IMR-90 (cell line): ENCODE data around the gene SPPL2B. TPM values are rescaled to one million over a fixed set of nuclear protein-coding genes. Genes with fewer than 3 reads are reported as not detected.

Source experiments
- ATAC-seq: fragments of 200-7000 bp; cut with Tn5 transposase; 2 replicates; pipeline ENCODE4 v1.9.1; 2020; ENCODE audit warnings: low read depth, mild to moderate bottlenecking, moderate library complexity
- BruUV-seq: library from RNA; stranded (reverse); fragments of 400-500 nt; replicated peaks from 2 replicates; lab custom pipeline; 2021; lab: Mats Ljungman, UMichigan
- CTCF ChIA-PET: fragments of 300-600 bp; formaldehyde crosslinking; extraction: SDS; loops from one replicate; lab custom pipeline; 2021; ENCODE audit warnings: antibody characterized with exemption; lab: Yijun Ruan, JAX
- POLR2A ChIA-PET: fragments of 300-600 bp; sonication (Branson Sonifier 250); formaldehyde crosslinking; loops from one replicate; lab custom pipeline; 2022; ENCODE audit warnings: antibody characterized with exemption; ENCODE audit not compliant: unreplicated experiment; lab: Charles Lee
- DNase-seq: peaks from one replicate; pipeline ENCODE4 v3.0.0; 2013
- H2AFZ ChIP-seq: replicated peaks from 2 replicates; pipeline ENCODE3; 2013; ENCODE audit warnings: low read length, mild to moderate bottlenecking; ENCODE audit not compliant: poor library complexity
- H2AK5ac ChIP-seq: 2 replicates; pipeline ENCODE4 v1.6.1; 2013; ENCODE audit warnings: low read depth, low read length, inconsistent platforms
- H2AK9ac ChIP-seq: replicated peaks from 2 replicates; pipeline ENCODE3; 2013; ENCODE audit warnings: mild to moderate bottlenecking, low read depth, low read length, moderate library complexity; ENCODE audit not compliant: poor library complexity
- H2BK120ac ChIP-seq: 2 replicates; pipeline ENCODE4 v1.6.1; 2013; ENCODE audit warnings: low read depth, low read length, inconsistent platforms
- H2BK15ac ChIP-seq: 3 replicates; pipeline ENCODE4 v1.6.1; 2013; ENCODE audit warnings: low read depth, low read length, inconsistent platforms
- H2BK20ac ChIP-seq: 2 replicates; pipeline ENCODE4 v1.6.1; 2013; ENCODE audit warnings: low read depth, mild to moderate bottlenecking, inconsistent platforms, low read length, moderate library complexity
- H2BK5ac ChIP-seq: 2 replicates; pipeline ENCODE4 v1.6.1; 2013; ENCODE audit warnings: mild to moderate bottlenecking, low read depth, low read length, inconsistent platforms; ENCODE audit not compliant: poor library complexity, severe bottlenecking
- H3K14ac ChIP-seq: replicated peaks from 2 replicates; pipeline ENCODE4 v1.6.1; 2013; ENCODE audit warnings: low read depth, low read length, inconsistent platforms
- H3K18ac ChIP-seq: 2 replicates; pipeline ENCODE4 v1.6.1; 2013; ENCODE audit warnings: low read depth, low read length, control low read depth
- H3K23ac ChIP-seq: 2 replicates; pipeline ENCODE4 v1.6.1; 2013; ENCODE audit warnings: low read depth, low read length, inconsistent platforms
- H3K27ac ChIP-seq: 2 replicates; pipeline ENCODE4 v1.5.1; 2013; ENCODE audit warnings: mild to moderate bottlenecking, control low read depth, low read length; ENCODE audit not compliant: insufficient read depth
- H3K27me3 ChIP-seq: 2 replicates; pipeline ENCODE4 v1.6.1; 2013; ENCODE audit warnings: low read length; ENCODE audit not compliant: control insufficient read depth, insufficient read depth
- H3K36me3 ChIP-seq: 2 replicates; pipeline ENCODE4 v1.6.1; 2013; ENCODE audit warnings: low read length, mixed read lengths; ENCODE audit not compliant: control insufficient read depth, insufficient read depth
- H3K4ac ChIP-seq: 2 replicates; pipeline ENCODE4 v1.6.1; 2013; ENCODE audit warnings: low read depth, low read length, inconsistent platforms
- H3K4me1 ChIP-seq: 2 replicates; pipeline ENCODE4 v1.6.1; 2013; ENCODE audit warnings: low read length, mixed read lengths; ENCODE audit not compliant: control insufficient read depth, insufficient read depth
- H3K4me2 ChIP-seq: 2 replicates; pipeline ENCODE4 v1.6.1; 2013; ENCODE audit warnings: low read depth, mild to moderate bottlenecking, control low read depth, low read length, moderate library complexity
- H3K4me3 ChIP-seq: 2 replicates; pipeline ENCODE4 v1.5.1; 2013; ENCODE audit warnings: low read depth, mild to moderate bottlenecking, control low read depth, low read length, moderate library complexity; ENCODE audit not compliant: insufficient read depth
- H3K56ac ChIP-seq: 2 replicates; pipeline ENCODE4 v1.6.1; 2013; ENCODE audit warnings: low read length, inconsistent platforms; ENCODE audit not compliant: insufficient read depth; ENCODE audit errors: extremely low read depth
- H3K79me1 ChIP-seq, 2 experiments: 2 replicates each; pipeline ENCODE4 v1.6.1; 2013; ENCODE audit warnings: low read length in 2 of 2, inconsistent platforms in 1 of 2, low read depth in 1 of 2
- H3K9ac ChIP-seq: 2 replicates; pipeline ENCODE4 v1.6.1; 2013; ENCODE audit warnings: low read depth, low read length, control low read depth
- H3K9me1 ChIP-seq: 2 replicates; pipeline ENCODE4 v1.6.1; 2013; ENCODE audit warnings: low read length, inconsistent platforms; ENCODE audit not compliant: insufficient read depth
- H3K9me3 ChIP-seq: 2 replicates; pipeline ENCODE4 v1.6.1; 2013; ENCODE audit warnings: low read length; ENCODE audit not compliant: control insufficient read depth, insufficient read depth
- H4K20me1 ChIP-seq: 2 replicates; pipeline ENCODE4 v1.6.1; 2013; ENCODE audit warnings: low read length, inconsistent platforms; ENCODE audit not compliant: insufficient read depth
- H4K5ac ChIP-seq: 2 replicates; pipeline ENCODE4 v1.6.1; 2013; ENCODE audit warnings: mild to moderate bottlenecking, low read depth, low read length, control low read depth
- H4K8ac ChIP-seq, 2 experiments: 2 replicates each; pipeline ENCODE4 v1.6.1; 2013; ENCODE audit warnings: low read depth in 2 of 2, low read length in 2 of 2, control low read depth in 1 of 2, inconsistent platforms in 1 of 2
- H4K91ac ChIP-seq: 2 replicates; pipeline ENCODE4 v1.6.1; 2013; ENCODE audit warnings: low read depth, low read length, inconsistent platforms; ENCODE audit not compliant: insufficient read depth
- BHLHE40 ChIP-seq: fragments of 150-350 bp; IDR thresholded peaks from 2 replicates; pipeline ENCODE4 v1.6.1; 2016; ENCODE audit warnings: mild to moderate bottlenecking, low read depth, low read length
- ELK1 ChIP-seq: fragments of 150-350 bp; IDR thresholded peaks from 2 replicates; pipeline ENCODE4 v1.6.1; 2016; ENCODE audit warnings: low read depth, mild to moderate bottlenecking, low read length, moderate library complexity, borderline replicate concordance
- FOS ChIP-seq: fragments of 150-350 bp; IDR thresholded peaks from 2 replicates; pipeline ENCODE4 v1.6.1; 2016; ENCODE audit warnings: low read depth, low read length
- NFE2L2 ChIP-seq: fragments of 150-350 bp; IDR thresholded peaks from 2 replicates; pipeline ENCODE4 v1.6.1; 2016; ENCODE audit warnings: low read depth, mild to moderate bottlenecking, low read length
- POLR2A ChIP-seq: IDR thresholded peaks from 2 replicates; pipeline ENCODE4 v1.6.1; 2012; ENCODE audit warnings: mild to moderate bottlenecking, low read depth, low read length
- RFX5 ChIP-seq: IDR thresholded peaks from 2 replicates; pipeline ENCODE4 v1.8.0; 2012; ENCODE audit warnings: low read depth, mild to moderate bottlenecking, low read length, moderate library complexity
- WGBS, 2 experiments: methylation state at CpG; one replicate each; pipeline versions ENCODE4 v1.1.5 to v1.1.7; 2013; ENCODE audit warnings: missing lambda C conversion rate in 2 of 2; ENCODE audit not compliant: insufficient read length in 1 of 2; ENCODE audit errors: extremely low coverage in 2 of 2; 5-methylcytosine and 5-hydroxymethylcytosine counted together
- dilution Hi-C: fragments of 300-500 bp; cut with HindIII; formaldehyde crosslinking; loops from one replicate; pipeline ENCODE4 v1.14.3; 2018; ENCODE audit warnings: low sequenced_read_pairs; ENCODE audit not compliant: unreplicated experiment
- in situ Hi-C: fragments of 300-500 bp; cut with MboI; formaldehyde crosslinking; loops from 3 replicates; pipeline ENCODE4 v1.14.3; 2019; ENCODE audit warnings: low sequenced_read_pairs, inconsistent platforms, mixed read lengths
- intact Hi-C: fragments of 100-400 bp; cut with micrococcal nuclease; formaldehyde crosslinking; loops from 2 replicates; pipeline ENCODE4 v1.10.0; 2022
- polyA plus RNA-seq, 3 experiments: library from polyadenylated mRNA; depleted of rRNA; stranded (reverse); fragments of >200 nt; gene quantifications; 2 replicates each; pipeline ENCODE4 v1.2.3, GENCODE V29; 2012; ENCODE audit warnings: low replicate concordance in 1 of 3
- total RNA-seq: library from RNA; depleted of rRNA; stranded (reverse); fragments of >200 nt; gene quantifications from 2 replicates; pipeline ENCODE4 v1.2.3, GENCODE V29; 2012
- TF ChIP-seq, protein P1 (sequence below): conservative IDR thresholded peaks from 2 replicates; pipeline ENCODE4 v1.5.1; 2012; ENCODE audit warnings: mild to moderate bottlenecking, low read depth, low read length, improper control_type of control experiment

Gene SPPL2B
- total and polyA plus RNA-seq, 2 of the 4 experiments (the other 2 are of a cell fraction) = 3.4 to 45.7 TPM

DNA sequence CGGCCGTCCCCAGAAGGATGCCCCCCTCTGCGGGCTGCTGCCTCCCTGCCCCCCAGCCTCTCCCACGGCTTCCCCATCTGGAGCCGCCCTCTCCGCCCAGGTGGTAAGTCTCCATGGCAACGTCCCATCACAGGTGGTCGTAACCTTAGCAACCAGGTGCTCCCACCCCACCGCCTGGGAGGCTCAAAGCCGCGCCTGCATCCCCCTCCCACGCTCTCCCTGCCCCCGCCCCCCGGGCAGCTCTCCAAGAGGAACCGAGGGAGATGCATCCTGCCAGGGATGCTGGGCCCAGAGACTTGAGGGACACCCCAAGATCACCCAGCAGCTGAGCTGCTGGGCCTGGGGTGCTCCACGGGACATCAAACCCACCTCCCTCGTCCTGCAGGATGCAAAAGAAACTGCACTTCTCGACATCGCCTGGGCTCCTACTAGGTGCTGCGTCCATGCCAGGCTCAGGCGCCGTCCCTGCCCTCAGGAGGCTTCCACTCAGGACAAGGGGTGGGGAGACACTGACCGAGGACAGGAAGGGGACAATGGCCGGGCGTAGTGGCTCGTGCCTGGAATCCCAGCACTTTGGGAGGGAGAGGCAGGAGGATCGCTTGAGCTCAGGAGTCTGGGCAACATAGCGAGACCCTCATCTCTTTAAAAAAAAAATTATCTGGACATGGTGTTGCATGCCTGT is 15.5 kb upstream of the SPPL2B start:
- no TSS peak for BruUV-seq
- in situ Hi-C loops (loop anchor here (10.0 kb wide), 1 partner anchor 158 kb away; the partner anchor contains the start of gene AP3D1), intact Hi-C loops (no loop called here), dilution Hi-C loops (no loop called here)
- peaks cover 18% of the 10 kb centered on the region for H3K27me3 ChIP-seq
- no peak overlapping the region for H4K8ac ChIP-seq
- H2BK15ac ChIP-seq = no peak overlapping the region
- H3K9me3 ChIP-seq = peaks cover 3% of the 10 kb centered on the region
- no peak for TF ChIP-seq NFE2L2
- no peak for TF ChIP-seq POLR2A
- TF ChIP-seq, protein P1, sequence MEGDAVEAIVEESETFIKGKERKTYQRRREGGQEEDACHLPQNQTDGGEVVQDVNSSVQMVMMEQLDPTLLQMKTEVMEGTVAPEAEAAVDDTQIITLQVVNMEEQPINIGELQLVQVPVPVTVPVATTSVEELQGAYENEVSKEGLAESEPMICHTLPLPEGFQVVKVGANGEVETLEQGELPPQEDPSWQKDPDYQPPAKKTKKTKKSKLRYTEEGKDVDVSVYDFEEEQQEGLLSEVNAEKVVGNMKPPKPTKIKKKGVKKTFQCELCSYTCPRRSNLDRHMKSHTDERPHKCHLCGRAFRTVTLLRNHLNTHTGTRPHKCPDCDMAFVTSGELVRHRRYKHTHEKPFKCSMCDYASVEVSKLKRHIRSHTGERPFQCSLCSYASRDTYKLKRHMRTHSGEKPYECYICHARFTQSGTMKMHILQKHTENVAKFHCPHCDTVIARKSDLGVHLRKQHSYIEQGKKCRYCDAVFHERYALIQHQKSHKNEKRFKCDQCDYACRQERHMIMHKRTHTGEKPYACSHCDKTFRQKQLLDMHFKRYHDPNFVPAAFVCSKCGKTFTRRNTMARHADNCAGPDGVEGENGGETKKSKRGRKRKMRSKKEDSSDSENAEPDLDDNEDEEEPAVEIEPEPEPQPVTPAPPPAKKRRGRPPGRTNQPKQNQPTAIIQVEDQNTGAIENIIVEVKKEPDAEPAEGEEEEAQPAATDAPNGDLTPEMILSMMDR = no peak
- no peak for TF ChIP-seq BHLHE40
- TF ChIP-seq ELK1 = no peak
- no peak for TF ChIP-seq RFX5
- no peak for TF ChIP-seq FOS
- H3K4me2 ChIP-seq = no peak overlapping the region
- no peak for ATAC-seq
- no peak overlapping the region for H3K18ac ChIP-seq
- 43% methylated on average over 9 of the region's 28 CpGs; no CpG with 5 or more reads in 1 of the 2 experiments for WGBS, 2 experiments
- no peak overlapping the region for H3K27ac ChIP-seq
- H2BK5ac ChIP-seq = no peak overlapping the region
- no peak overlapping the region for H2BK120ac ChIP-seq
- no peak overlapping the region for H3K4ac ChIP-seq
- no peaks in the 10 kb centered on the region for H3K9me1 ChIP-seq
- H3K9ac ChIP-seq = no peak overlapping the region
- 0 out of 2 replicates have a peak, but pooled peaks cover 8% of the 10 kb centered on the region for H4K20me1 ChIP-seq
- H2AFZ ChIP-seq = peak overlapping the region; percentile 43
- H3K4me1 ChIP-seq = peaks cover 6% of the 10 kb centered on the region; the same call in 1 of the 2 replicates
- no peak overlapping the region for H3K23ac ChIP-seq
- H4K91ac ChIP-seq = no peak overlapping the region
- H3K56ac ChIP-seq = no peak overlapping the region
- no peak overlapping the region for H2BK20ac ChIP-seq
- no peaks in the 10 kb centered on the region for H3K36me3 ChIP-seq
- H4K5ac ChIP-seq = no peak overlapping the region
- H3K79me1 ChIP-seq = no peaks in the 10 kb centered on the region
- no peak overlapping the region for H3K14ac ChIP-seq
- no peak overlapping the region for H2AK5ac ChIP-seq
- DNase-seq = no peak
- POLR2A ChIA-PET = no interaction called here
- no peak overlapping the region for H3K4me3 ChIP-seq
- no peak overlapping the region for H2AK9ac ChIP-seq
- CTCF ChIA-PET = no interaction called here
